Measurements from ENCODE around the gene HOXA6. TPM values are rescaled to one million over a fixed set of nuclear protein-coding genes. Genes with fewer than 3 reads are reported as not detected.

Gene HOXA6
- total and polyA plus RNA-seq, 2 donors (not counting 3 experiments of a cell fraction or from before 2014, with no cell fraction given) = 10.0 to 20.7 TPM

DNA sequence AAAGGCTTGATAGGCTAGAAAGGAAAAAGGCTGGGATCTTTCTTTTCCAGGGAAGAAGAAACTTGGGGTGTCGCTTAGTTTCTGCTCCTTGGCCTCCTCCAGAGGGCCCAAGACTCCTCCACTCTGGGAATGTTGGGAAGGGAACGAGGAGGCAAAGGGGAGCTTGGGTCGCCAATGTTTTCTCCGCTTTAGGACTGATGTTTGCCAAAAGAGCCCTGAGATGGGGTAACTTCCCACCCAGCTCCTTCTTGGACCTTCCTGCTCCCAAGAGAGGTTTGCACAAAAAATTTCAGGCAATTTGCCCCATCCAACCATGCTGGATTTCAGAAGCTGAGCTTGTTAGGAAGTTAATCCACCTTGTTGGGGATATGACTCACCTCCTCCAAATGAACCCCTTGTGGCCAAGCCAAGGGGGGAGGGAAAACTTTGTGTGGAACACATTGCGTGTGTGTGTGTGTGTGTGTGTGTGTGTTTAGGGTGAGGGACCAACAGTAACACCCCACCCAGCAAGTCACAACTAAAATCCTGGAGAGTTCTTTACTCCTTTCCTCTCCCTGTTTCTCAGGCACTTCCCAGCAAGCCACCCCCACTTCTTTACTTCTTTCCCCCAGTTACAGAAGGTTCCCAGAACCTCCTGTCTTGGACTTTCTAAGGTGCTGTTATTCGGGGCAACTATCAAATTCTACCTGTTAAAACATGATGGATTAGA lies 36.4 kb downstream of the HOXA6 start:
- intact Hi-C loops (cut with micrococcal nuclease) = loop anchor here (10.0 kb wide), 1 partner anchor 956 kb away; the partner anchor contains the start of gene NFE2L3
- POLR2A ChIA-PET = interaction anchor here (1.4 kb wide), 1 partner anchor 54 kb away, joined by 4 read pairs; the partner anchor contains the start of gene HOXA9

More for the DNA sequence above, 36.4 kb downstream of the HOXA6 start:
- peak overlapping the region in 2 of 3 experiments; percentile 3 to 84 for H3K4me3 ChIP-seq (replicated peaks in 1 of 3; ENCODE audit: insufficient read depth in 1 of 3, low read depth in 1 of 3, low read length in 3 of 3)
- H3K27ac ChIP-seq (ENCODE audit: insufficient read depth, low read depth, low read length) = peak overlapping the region; percentile 96
- H3K9me3 ChIP-seq (replicated peaks; ENCODE audit: control insufficient read depth, insufficient read depth, low read length) = no peaks in the 10 kb centered on the region
- peak overlapping the region; percentile 97 for H3K4me2 ChIP-seq (ENCODE audit: insufficient read depth, low read length)
- peak; percentile 87 for DNase-seq (ENCODE audit: low read depth, low spot score)
- TF ChIP-seq POLR2A (IDR thresholded peaks at IDR 0.05; ENCODE audit: low read depth, low read length) (no peak), FOS (IDR thresholded peaks at IDR 0.05; ENCODE audit: borderline replicate concordance, insufficient read depth, low read length) (peak; percentile 87), GATA2 (IDR thresholded peaks at IDR 0.05; ENCODE audit: insufficient read depth, insufficient read length, low read depth, low read length) (no peak), POLR2AphosphoS5 (IDR thresholded peaks at IDR 0.05; ENCODE audit: insufficient read depth, low read depth, low read length) (peak; percentile 86), MYC (IDR thresholded peaks at IDR 0.05; ENCODE audit: low read depth, low read length) (peak; percentile 61), EZH2 (IDR thresholded peaks at IDR 0.05; ENCODE audit: borderline replicate concordance, low read depth, low read length, severe bottlenecking) (no peak), JUN (IDR thresholded peaks at IDR 0.05; ENCODE audit: borderline replicate concordance, insufficient read depth, insufficient read length, low read depth) (peak; percentile 88)
- TF ChIP-seq, protein P1, sequence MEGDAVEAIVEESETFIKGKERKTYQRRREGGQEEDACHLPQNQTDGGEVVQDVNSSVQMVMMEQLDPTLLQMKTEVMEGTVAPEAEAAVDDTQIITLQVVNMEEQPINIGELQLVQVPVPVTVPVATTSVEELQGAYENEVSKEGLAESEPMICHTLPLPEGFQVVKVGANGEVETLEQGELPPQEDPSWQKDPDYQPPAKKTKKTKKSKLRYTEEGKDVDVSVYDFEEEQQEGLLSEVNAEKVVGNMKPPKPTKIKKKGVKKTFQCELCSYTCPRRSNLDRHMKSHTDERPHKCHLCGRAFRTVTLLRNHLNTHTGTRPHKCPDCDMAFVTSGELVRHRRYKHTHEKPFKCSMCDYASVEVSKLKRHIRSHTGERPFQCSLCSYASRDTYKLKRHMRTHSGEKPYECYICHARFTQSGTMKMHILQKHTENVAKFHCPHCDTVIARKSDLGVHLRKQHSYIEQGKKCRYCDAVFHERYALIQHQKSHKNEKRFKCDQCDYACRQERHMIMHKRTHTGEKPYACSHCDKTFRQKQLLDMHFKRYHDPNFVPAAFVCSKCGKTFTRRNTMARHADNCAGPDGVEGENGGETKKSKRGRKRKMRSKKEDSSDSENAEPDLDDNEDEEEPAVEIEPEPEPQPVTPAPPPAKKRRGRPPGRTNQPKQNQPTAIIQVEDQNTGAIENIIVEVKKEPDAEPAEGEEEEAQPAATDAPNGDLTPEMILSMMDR (IDR thresholded peaks at IDR 0.05; ENCODE audit: extremely low read depth in 1 of 2, insufficient read depth in 1 of 2, low read depth in 1 of 2, low read length in 2 of 2) = peak in 1 of 2 donors; percentile 9
- TF ChIP-seq, protein P2, sequence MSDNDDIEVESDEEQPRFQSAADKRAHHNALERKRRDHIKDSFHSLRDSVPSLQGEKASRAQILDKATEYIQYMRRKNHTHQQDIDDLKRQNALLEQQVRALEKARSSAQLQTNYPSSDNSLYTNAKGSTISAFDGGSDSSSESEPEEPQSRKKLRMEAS (IDR thresholded peaks at IDR 0.05; ENCODE audit: insufficient read depth, insufficient read length) = no peak
- peak; percentile 62 for FAIRE-seq
- dilution Hi-C loops (cut with MboI; ENCODE audit: extremely low pct_ligation_motif_present, low sequenced_read_pairs) = no loop called here
- peaks cover 0 to 5% of the 10 kb centered on the region in 2 experiments for H3K36me3 ChIP-seq (ENCODE audit: control insufficient read depth in 2 of 2, extremely low read depth in 1 of 2, insufficient read depth in 2 of 2, low read length in 2 of 2)
- H3K9ac ChIP-seq (replicated peaks; ENCODE audit: extremely low read depth, insufficient read depth, low read length) = peak overlapping the region; percentile 80
- peaks cover 74% of the 10 kb centered on the region for H3K79me2 ChIP-seq (ENCODE audit: control insufficient read depth, insufficient read depth, low read length)
- CTCF ChIA-PET = interaction anchor here (0.8 to 3.7 kb wide), 7 partner anchors 9 to 429 kb away, joined by 3 to 36 read pairs (median 5); partner anchors contain the start of genes HOXA1 and HOXA4
- no peaks in the 10 kb centered on the region for H3K9me1 ChIP-seq (replicated peaks; ENCODE audit: control insufficient read depth, extremely low read depth, insufficient read depth, low read length)
- BruUV-seq (replicated peaks) = no TSS peak
- H3K4me1 ChIP-seq (ENCODE audit: control insufficient read depth, extremely low read depth, insufficient read depth, low read length) = peaks cover 76% of the 10 kb centered on the region
- H4K20me1 ChIP-seq (replicated peaks; ENCODE audit: control insufficient read depth, extremely low read depth, insufficient read depth, low read length) = no peaks in the 10 kb centered on the region
- H3K27me3 ChIP-seq (ENCODE audit: control insufficient read depth in 2 of 2, insufficient read depth in 2 of 2, low read length in 2 of 2) = no peaks in the 10 kb centered on the region
- no peak overlapping the region for H2AFZ ChIP-seq (ENCODE audit: low read depth, low read length)

Measured in endothelial cell of umbilical vein (primary cell).